Glomerular visceral epithelial cell (primary cell): ENCODE results near the gene PPP1R13B.

Source experiments
- DNase-seq: peaks from one replicate; pipeline ENCODE4 v3.0.0-alpha.2; 2016; ENCODE audit errors: extremely low spot score

PPP1R13B gene

DNA sequence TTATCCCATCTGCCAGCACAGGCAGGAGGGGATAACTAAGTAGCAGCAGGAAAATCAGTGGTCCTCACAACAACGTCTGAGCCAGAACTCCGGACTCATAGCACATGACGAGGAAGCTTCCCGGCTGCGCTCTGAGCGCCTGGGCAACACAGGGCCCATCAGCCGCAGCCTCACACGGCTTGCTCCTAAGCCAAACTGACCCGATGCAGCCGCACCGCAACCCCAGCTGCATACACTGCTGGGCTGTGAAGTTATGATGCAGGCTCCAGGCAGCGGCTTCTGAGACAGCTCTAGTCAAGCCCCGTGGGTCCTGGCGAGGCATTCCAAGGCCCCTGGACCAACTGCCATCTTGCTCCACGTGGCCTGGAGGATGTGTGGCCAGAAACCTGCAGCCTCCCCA lies 103.7 kb downstream of the PPP1R13B start:
- no peak for DNase-seq

DNA sequence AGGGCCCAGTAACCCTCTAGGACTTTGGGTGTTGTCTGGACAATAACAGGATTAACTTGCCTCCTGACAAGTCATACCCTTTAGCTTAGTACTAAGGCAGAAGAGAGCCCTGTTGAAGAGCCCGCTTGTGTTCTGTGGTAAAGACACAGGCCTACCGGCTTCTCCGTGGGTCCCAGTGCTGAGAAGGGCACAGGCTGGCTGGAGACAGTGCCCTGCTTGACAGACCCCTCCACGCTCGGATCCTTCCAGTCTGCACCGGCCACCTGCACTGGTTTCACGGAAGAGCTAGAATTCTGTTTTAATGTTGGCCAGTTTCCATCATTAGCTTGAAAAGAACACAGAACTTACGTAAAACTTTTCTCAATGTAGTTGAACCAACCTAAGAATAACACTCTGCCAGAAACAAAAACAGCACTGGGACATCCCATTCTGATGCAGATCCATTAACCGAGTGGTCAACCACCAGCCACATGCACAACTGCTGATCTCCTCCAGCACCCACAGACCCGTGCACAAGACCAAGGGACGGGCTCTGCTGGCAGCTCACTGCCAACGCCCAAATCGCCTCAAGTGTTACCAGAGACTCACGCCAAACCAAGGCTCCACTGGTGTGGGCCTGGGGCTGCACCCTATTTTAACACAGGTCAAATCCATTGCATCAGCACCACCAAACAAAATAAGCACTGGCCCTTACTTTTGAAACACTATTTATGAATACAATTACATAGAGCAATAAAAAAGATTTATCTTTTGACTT lies 104.7 kb downstream of the PPP1R13B start:
- DNase-seq: no peak

DNA sequence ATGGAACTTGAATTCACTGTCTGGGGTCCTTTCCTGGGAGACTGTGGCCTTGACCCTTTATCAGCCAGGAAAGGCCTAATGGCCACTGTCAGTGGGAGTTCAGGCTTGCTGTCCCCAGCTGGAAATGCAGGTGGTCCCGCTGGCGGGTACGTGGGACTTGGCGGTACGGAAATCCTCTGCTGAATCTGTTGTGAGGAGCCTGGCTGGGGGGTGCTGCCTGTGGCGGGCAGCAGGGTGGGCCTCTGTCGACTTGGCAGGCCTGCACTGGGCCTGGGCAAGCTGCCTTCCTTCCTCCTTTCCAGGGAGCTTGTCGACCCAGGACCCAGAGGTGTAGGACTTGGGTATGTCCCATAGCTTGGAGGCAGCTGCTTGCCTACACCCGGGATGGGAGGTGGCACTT lies 105.5 kb downstream of the PPP1R13B start:
- DNase-seq: no peak

GRCh38 chr14:103740991-103741689 lies 106.2 kb downstream of the PPP1R13B start:
- peak; percentile 22 for DNase-seq

- no peak for DNase-seq
Observed at GRCh38 chr14:103739793-103740501, 107.4 kb downstream of the PPP1R13B start.

DNA sequence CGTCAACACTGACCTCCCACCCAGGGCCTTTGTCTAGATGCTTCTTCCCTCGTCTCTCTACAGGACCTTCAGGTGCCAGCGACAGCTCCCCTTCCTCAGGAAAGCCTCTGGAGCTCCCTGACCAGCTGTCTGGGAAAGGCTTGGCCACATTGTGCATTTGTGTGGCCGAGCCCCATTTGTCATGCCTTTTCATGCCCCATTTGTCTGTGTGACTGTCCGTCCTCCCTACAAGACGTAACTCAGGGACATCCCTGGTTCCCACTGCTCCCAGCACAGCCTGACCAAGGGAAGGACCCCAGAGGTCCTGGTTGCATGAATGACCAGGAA lies 107.9 kb downstream of the PPP1R13B start:
- DNase-seq: no peak

- DNase-seq: no peak
Observed at GRCh38 chr14:103738701-103739451, 108.5 kb downstream of the PPP1R13B start.

DNA sequence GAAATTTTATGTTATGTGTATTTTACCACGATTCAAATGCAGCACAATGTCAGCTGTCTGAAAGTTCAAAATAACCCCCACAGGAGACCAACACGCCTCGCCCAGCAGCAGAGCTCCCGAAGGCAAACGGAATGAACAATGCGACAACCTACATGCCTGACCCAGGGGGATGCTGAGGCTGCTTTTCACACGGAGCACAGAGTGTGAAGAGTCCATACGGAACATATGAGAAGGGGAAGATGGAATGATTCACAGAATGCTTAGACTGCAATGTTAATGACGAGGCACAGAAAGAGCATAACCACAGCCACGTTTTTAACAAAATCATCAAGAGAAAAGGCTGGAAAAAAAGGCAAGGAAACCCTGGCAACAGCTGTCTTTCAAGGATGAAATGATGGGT lies 109.2 kb downstream of the PPP1R13B start:
- DNase-seq: no peak

- no peak for DNase-seq
Observed at GRCh38 chr14:103737432-103738045, 109.8 kb downstream of the PPP1R13B start.

GRCh38 chr14:103736546-103737431 lies 110.6 kb downstream of the PPP1R13B start:
- no peak for DNase-seq

GRCh38 chr14:103735815-103736545 lies 111.4 kb downstream of the PPP1R13B start:
- DNase-seq: no peak

- DNase-seq: no peak
Observed at GRCh38 chr14:103735439-103735814, 111.9 kb downstream of the PPP1R13B start.

DNA sequence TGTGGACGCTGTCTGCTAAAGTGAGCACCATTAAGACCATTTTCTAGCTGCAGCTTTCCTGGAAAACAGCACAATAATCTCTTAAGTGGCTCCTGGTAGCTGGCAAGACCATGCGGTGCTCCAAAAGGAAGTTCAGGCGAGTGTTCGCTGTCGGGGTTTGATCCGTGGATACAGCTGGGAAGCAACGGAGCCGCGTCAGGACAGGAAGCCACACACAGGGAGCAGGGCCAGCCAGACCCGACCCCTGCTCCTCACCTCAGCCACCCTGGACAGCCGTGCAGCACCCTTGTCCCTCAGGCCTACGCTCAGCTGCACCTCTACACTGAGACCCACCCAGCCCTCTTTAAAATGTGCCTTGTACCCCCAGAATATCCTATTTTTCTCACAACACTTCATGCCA lies 112.4 kb downstream of the PPP1R13B start:
- no peak for DNase-seq

GRCh38 chr14:103734081-103734888 lies 113.1 kb downstream of the PPP1R13B start:
- DNase-seq: no peak

GRCh38 chr14:103733651-103734050 lies 113.7 kb downstream of the PPP1R13B start:
- no peak for DNase-seq

- no peak for DNase-seq
Observed at GRCh38 chr14:103732868-103733620, 114.3 kb downstream of the PPP1R13B start.

- DNase-seq: no peak
Observed at GRCh38 chr14:103731916-103732867, 115.2 kb downstream of the PPP1R13B start.
